ENCODE data around the gene SHC1.
A peak's percentile ranks its signal among the peaks of the same experiment; 100 is the strongest.

The SHC1 gene

DNA sequence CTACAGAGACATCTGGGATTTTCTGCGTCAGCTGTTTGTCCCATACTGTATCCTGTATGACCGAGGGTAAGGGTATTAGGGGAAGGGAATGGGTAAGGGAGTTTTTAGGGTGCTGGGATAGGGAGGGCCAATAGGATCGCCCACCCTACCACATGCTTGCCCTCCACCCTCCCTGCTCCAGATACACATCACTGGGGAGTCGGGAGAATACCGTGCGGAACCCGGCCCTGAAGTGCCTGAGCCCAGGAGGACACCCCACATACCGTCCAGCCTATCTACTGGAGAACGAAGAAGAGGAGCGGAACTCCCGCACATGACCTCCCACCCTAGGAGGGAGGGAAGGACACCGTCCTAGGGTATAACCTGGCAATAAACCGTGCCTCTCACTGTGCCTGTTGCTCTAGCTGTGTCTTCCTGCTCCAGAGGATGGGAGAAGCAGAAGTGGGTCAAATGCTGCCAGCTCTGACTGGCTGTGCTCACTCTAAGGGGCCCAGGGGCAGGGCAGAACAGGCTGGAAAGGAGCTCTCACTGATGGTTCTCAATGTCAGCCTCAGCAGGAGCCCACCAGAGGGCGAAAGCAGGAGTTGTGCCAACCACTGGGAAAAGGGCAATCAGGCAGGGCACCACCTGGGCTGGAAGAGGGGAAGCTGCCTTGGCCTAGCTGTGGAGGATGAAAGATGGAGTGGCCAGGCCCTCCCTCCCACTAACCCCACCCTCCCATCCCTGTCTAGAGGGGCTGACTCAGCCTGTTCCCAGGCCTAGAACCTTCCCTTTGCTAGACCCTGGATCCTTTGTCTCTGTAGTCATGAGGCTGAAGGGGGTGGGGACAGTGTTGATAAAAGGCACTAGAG is 22.4 kb upstream of the SHC1 start:
- H3K36me3 ChIP-seq (ENCODE audit: low read depth): peaks cover 31% of the 10 kb centered on the region
- TF ChIP-seq, protein P1, sequence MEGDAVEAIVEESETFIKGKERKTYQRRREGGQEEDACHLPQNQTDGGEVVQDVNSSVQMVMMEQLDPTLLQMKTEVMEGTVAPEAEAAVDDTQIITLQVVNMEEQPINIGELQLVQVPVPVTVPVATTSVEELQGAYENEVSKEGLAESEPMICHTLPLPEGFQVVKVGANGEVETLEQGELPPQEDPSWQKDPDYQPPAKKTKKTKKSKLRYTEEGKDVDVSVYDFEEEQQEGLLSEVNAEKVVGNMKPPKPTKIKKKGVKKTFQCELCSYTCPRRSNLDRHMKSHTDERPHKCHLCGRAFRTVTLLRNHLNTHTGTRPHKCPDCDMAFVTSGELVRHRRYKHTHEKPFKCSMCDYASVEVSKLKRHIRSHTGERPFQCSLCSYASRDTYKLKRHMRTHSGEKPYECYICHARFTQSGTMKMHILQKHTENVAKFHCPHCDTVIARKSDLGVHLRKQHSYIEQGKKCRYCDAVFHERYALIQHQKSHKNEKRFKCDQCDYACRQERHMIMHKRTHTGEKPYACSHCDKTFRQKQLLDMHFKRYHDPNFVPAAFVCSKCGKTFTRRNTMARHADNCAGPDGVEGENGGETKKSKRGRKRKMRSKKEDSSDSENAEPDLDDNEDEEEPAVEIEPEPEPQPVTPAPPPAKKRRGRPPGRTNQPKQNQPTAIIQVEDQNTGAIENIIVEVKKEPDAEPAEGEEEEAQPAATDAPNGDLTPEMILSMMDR (IDR thresholded peaks at IDR 0.05; ENCODE audit: poor library complexity, severe bottlenecking): peak; percentile 39
- peak; percentile 55 for DNase-seq (ENCODE audit: low spot score)
- no peaks in the 10 kb centered on the region for H3K27me3 ChIP-seq (ENCODE audit: insufficient read depth, poor library complexity, severe bottlenecking)
- peak overlapping the region; percentile 13 for H3K27ac ChIP-seq (ENCODE audit: poor library complexity, severe bottlenecking)
- H3K4me1 ChIP-seq (ENCODE audit: insufficient read depth, poor library complexity, severe bottlenecking): no peaks in the 10 kb centered on the region
- H3K9me3 ChIP-seq (ENCODE audit: severe bottlenecking): no peaks in the 10 kb centered on the region
- peak; percentile 61 for ATAC-seq (ENCODE audit: low read depth)
- no peak overlapping the region for H3K4me3 ChIP-seq (ENCODE audit: severe bottlenecking)

DNA sequence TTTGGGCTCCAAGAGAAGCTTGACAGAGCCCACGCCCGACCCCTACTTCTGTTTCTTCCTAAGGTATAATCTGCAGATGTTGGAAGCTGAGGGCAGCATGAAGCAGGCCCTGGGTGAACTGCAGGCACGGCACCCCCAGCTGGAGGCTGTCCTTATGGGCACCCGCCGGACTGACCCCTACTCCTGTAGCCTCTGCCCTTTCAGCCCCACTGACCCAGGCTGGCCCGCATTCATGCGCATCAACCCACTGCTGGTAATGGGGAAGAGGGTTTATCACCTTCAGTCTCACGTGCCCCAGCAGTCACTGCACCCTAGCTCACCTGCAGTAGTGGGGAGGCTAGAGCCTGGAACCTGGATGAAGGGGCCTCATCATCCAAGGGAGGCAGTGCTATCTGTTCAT is 19.7 kb upstream of the SHC1 start:
- no peak for ATAC-seq (ENCODE audit: low read depth)
- Histone ChIP-seq H3K4me3 (ENCODE audit: severe bottlenecking) (no peak overlapping the region), H3K27ac (ENCODE audit: poor library complexity, severe bottlenecking) (no peak overlapping the region), H3K36me3 (ENCODE audit: low read depth) (peaks cover 52% of the 10 kb centered on the region), H3K27me3 (ENCODE audit: insufficient read depth, poor library complexity, severe bottlenecking) (no peaks in the 10 kb centered on the region), H3K9me3 (ENCODE audit: severe bottlenecking) (no peaks in the 10 kb centered on the region), H3K4me1 (ENCODE audit: insufficient read depth, poor library complexity, severe bottlenecking) (no peaks in the 10 kb centered on the region)
- TF ChIP-seq, protein P1 (IDR thresholded peaks at IDR 0.05; ENCODE audit: poor library complexity, severe bottlenecking): no peak
- peak; percentile 57 for DNase-seq (ENCODE audit: low spot score)

DNA sequence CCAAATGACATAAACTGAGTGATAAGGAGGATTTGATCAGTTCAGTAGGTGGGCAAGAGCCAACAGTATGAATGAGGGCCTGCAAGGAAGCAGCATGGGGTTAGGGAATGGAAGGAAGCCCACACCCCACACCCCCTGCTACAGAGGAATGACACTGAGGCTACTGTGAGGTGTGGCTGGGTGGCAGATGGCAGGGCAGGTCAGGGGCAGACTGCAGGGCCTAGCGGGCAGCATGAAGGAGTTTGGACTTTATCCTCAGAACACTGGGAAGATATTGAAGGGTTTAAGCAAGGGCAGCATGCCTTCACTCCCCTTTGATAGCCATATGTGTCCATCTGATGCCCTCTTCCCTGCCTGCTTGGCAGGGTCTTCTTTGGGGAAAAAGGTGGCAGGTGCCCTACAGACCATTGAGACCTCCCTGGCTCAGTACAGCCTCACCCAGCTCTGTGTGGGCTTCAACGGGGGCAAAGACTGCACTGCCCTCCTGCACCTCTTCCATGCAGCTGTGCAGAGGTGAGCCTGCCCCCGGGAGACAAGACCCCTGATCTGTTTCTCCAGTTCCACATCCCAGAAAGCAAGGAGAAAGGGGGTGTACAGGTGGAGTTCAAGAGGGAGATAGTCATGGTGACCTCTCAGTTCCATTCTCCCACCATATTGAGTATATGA is 18.8 kb upstream of the SHC1 start:
- TF ChIP-seq, protein P1 (IDR thresholded peaks at IDR 0.05; ENCODE audit: poor library complexity, severe bottlenecking): no peak
- H3K36me3 ChIP-seq (ENCODE audit: low read depth): peaks cover 56% of the 10 kb centered on the region
- no peak overlapping the region for H3K27ac ChIP-seq (ENCODE audit: poor library complexity, severe bottlenecking)
- H3K27me3 ChIP-seq (ENCODE audit: insufficient read depth, poor library complexity, severe bottlenecking): no peaks in the 10 kb centered on the region
- no peak for ATAC-seq (ENCODE audit: low read depth)
- no peak overlapping the region for H3K4me3 ChIP-seq (ENCODE audit: severe bottlenecking)
- DNase-seq (ENCODE audit: low spot score): no peak
- no peaks in the 10 kb centered on the region for H3K9me3 ChIP-seq (ENCODE audit: severe bottlenecking)
- H3K4me1 ChIP-seq (ENCODE audit: insufficient read depth, poor library complexity, severe bottlenecking): no peaks in the 10 kb centered on the region

DNA sequence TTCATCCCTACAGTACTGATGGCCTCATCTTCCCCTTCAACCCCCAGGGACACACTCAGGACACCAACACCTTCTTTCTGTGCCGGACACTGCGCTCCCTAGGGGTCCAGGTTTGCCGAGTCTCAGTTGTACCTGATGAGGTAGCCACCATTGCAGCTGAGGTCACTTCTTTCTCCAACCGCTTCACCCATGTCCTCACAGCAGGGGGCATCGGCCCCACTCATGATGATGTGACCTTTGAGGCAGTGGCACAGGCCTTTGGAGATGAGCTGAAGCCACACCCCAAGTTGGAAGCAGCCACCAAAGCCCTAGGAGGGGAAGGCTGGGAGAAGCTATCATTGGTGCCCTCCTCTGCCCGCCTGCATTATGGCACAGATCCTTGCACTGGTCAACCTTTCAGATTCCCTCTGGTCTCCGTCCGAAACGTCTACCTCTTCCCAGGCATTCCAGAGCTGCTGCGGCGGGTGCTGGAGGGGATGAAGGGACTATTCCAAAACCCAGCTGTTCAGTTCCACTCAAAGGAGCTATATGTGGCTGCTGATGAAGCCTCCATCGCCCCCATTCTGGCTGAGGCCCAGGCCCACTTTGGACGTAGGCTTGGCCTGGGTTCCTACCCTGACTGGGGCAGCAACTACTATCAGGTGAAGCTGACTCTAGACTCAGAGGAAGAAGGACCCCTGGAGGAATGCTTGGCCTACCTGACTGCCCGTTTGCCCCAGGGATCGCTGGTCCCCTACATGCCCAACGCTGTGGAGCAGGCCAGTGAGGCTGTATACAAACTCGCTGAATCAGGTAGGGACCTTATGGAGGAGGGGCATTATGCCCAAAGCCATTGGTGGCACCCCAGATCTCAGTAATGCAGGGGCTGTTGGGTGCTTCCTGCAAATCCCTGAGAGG is 17.8 kb upstream of the SHC1 start:
- Histone ChIP-seq H3K27ac (ENCODE audit: poor library complexity, severe bottlenecking) (no peak overlapping the region), H3K9me3 (ENCODE audit: severe bottlenecking) (no peaks in the 10 kb centered on the region), H3K4me1 (ENCODE audit: insufficient read depth, poor library complexity, severe bottlenecking) (peaks cover 4% of the 10 kb centered on the region), H3K4me3 (ENCODE audit: severe bottlenecking) (no peak overlapping the region), H3K36me3 (ENCODE audit: low read depth) (peaks cover 57% of the 10 kb centered on the region), H3K27me3 (ENCODE audit: insufficient read depth, poor library complexity, severe bottlenecking) (no peaks in the 10 kb centered on the region)
- no peak for ATAC-seq (ENCODE audit: low read depth)
- TF ChIP-seq, protein P1 (IDR thresholded peaks at IDR 0.05; ENCODE audit: poor library complexity, severe bottlenecking): peak; percentile 4
- peak; percentile 52 for DNase-seq (ENCODE audit: low spot score)

Measured in RWPE2 (cell line).